ENCODE results near the gene MFAP2. TPM values are rescaled to one million over a fixed set of nuclear protein-coding genes. Genes with fewer than 3 reads are reported as not detected.

Gene MFAP2
- 1 to 10 TPM in 3 of 4 donors, not detected in 1; 1.9 to 8.4 (median 2.1) TPM for total RNA-seq

- Histone ChIP-seq H3K4me1 (peaks cover 0 to 28% (median 0%) of the 10 kb centered on the region in 4 donors), H3K27ac (peak within 1 kb of the TSS in 3 of 4 donors; percentile 26 to 66 (median 44)), H3K36me3 (no peaks in the 10 kb centered on the region), H3K9me3 (no peaks in the 10 kb centered on the region), H3K27me3 (no peaks in the 10 kb centered on the region), H3K4me3 (peak within 1 kb of the TSS; percentile 33 to 56 (median 42))
- DNase-seq: no peak
- TF ChIP-seq POLR2A (IDR thresholded peaks at IDR 0.05) (no peak), CTCF (IDR thresholded peaks at IDR 0.05) (no peak)
Measured at GRCh38 chr1:16980473-16981268, at the start of gene MFAP2. MFAP2 (minus strand) TSS chr1:16980620; CDS start chr1:16978273, 2,347 bp downstream.

GRCh38 chr1:17030206-17030605 lies 49.8 kb upstream of the MFAP2 start:
- Histone ChIP-seq H3K4me3 (no peak overlapping the region), H3K36me3 (peaks cover 0 to 89% (median 0%) of the 10 kb centered on the region in 3 donors), H3K4me1 (no peaks in the 10 kb centered on the region), H3K27me3 (no peaks in the 10 kb centered on the region), H3K9me3 (no peaks in the 10 kb centered on the region), H3K27ac (no peak overlapping the region)
- no peak for DNase-seq
- TF ChIP-seq POLR2A (IDR thresholded peaks at IDR 0.05): no peak
- TF ChIP-seq CTCF (IDR thresholded peaks at IDR 0.05): no peak

- no peak for DNase-seq
- H3K4me1 ChIP-seq: no peaks in the 10 kb centered on the region
- no peak overlapping the region for H3K4me3 ChIP-seq
- no peaks in the 10 kb centered on the region for H3K9me3 ChIP-seq
- no peaks in the 10 kb centered on the region for H3K27me3 ChIP-seq
- H3K27ac ChIP-seq: no peak overlapping the region
- no peak for TF ChIP-seq CTCF (IDR thresholded peaks at IDR 0.05)
- TF ChIP-seq POLR2A (IDR thresholded peaks at IDR 0.05): no peak
- peaks cover 0 to 96% (median 0%) of the 10 kb centered on the region in 3 donors for H3K36me3 ChIP-seq
Measured at GRCh38 chr1:17028662-17029188, 48.3 kb upstream of the MFAP2 start.

- H3K27ac ChIP-seq: no peak overlapping the region
- no peak overlapping the region for H3K4me3 ChIP-seq
- no peaks in the 10 kb centered on the region for H3K27me3 ChIP-seq
- no peaks in the 10 kb centered on the region for H3K4me1 ChIP-seq
- no peaks in the 10 kb centered on the region for H3K9me3 ChIP-seq
- TF ChIP-seq CTCF (IDR thresholded peaks at IDR 0.05) (no peak), POLR2A (IDR thresholded peaks at IDR 0.05) (no peak)
- DNase-seq: no peak
- peaks cover 0 to 96% (median 2%) of the 10 kb centered on the region in 3 donors for H3K36me3 ChIP-seq
Measured at GRCh38 chr1:17027900-17028299, 47.5 kb upstream of the MFAP2 start.

GRCh38 chr1:17027403-17027802 lies 47.0 kb upstream of the MFAP2 start:
- H3K4me3 ChIP-seq: no peak overlapping the region
- H3K9me3 ChIP-seq: no peaks in the 10 kb centered on the region
- no peak overlapping the region for H3K27ac ChIP-seq
- DNase-seq: no peak
- TF ChIP-seq CTCF (IDR thresholded peaks at IDR 0.05) (no peak), POLR2A (IDR thresholded peaks at IDR 0.05) (no peak)
- peaks cover 0 to 96% (median 2%) of the 10 kb centered on the region in 3 donors for H3K36me3 ChIP-seq
- no peaks in the 10 kb centered on the region for H3K27me3 ChIP-seq
- no peaks in the 10 kb centered on the region for H3K4me1 ChIP-seq

All from Peyer's patch (tissue), 4 donors.